SK-N-SH (cell line): Measurements from ENCODE around the gene MCF2L. TPM values are rescaled to one million over a fixed set of nuclear protein-coding genes. Genes with fewer than 3 reads are reported as not detected.

Source experiments
- CTCF ChIA-PET: fragments of 300-600, 350-600 bp; formaldehyde crosslinking; extraction: SDS; loops from one replicate; lab custom pipeline; 2021; lab: Yijun Ruan, JAX
- POLR2A ChIA-PET: fragments of 350-600 bp; sonication (Branson Sonifier 250); formaldehyde crosslinking; extraction: SDS; loops from one replicate; lab custom pipeline; 2020; ENCODE audit warnings: antibody characterized with exemption, inconsistent platforms; lab: Yijun Ruan, JAX
- DNase-seq: peaks from one replicate; pipeline ENCODE4 v3.0.0; 2012
- H2AFZ ChIP-seq: fragments of 200-600 bp; sonication (generic); 2 replicates; pipeline ENCODE4 v1.8.1; 2016; ENCODE audit warnings: antibody characterized with exemption, mild to moderate bottlenecking, low read depth
- H3F3A ChIP-seq: fragments of 200-600 bp; sonication (generic); replicated peaks from 2 replicates; pipeline ENCODE3; 2016; ENCODE audit warnings: antibody characterized with exemption, mild to moderate bottlenecking; ENCODE audit not compliant: insufficient read depth
- H3K27ac ChIP-seq, 2 experiments: fragments of 200-500 bp in 1 of 2; fragments of 200-600 bp in 1 of 2; sonication (Bioruptor generic) in 1 of 2; sonication (generic), shearing (Covaris generic) in 1 of 2; 2 replicates each; pipeline versions ENCODE4 v1.5.1 to v1.6.1; 2014 to 2016; ENCODE audit warnings: low read depth in 2 of 2, inconsistent platforms in 1 of 2, low read length in 1 of 2, mild to moderate bottlenecking in 1 of 2, mixed read lengths in 1 of 2
- H3K27me3 ChIP-seq: fragments of 200-600 bp; sonication (generic), shearing (Covaris generic); 2 replicates; pipeline ENCODE4 v1.6.1; 2016; ENCODE audit warnings: mixed run types; ENCODE audit not compliant: insufficient read depth
- H3K36me3 ChIP-seq, 2 experiments: fragments of 200-500 bp in 1 of 2; fragments of 200-600 bp in 1 of 2; sonication (Bioruptor generic) in 1 of 2; sonication (generic) in 1 of 2; replicated peaks in 1 of 2; 2 replicates each; pipeline versions ENCODE3 to v1.5.1; 2014 to 2016; ENCODE audit warnings: low read length in 1 of 2, mild to moderate bottlenecking in 1 of 2; ENCODE audit not compliant: insufficient read depth in 2 of 2, control insufficient read depth in 1 of 2
- H3K4me1 ChIP-seq, 2 experiments: fragments of 200-500 bp in 1 of 2; fragments of 200-600 bp in 1 of 2; sonication (Bioruptor generic) in 1 of 2; sonication (generic), shearing (Covaris generic) in 1 of 2; 2 replicates each; pipeline versions ENCODE4 v1.5.1 to v1.6.1; 2014 to 2016; ENCODE audit warnings: low read depth in 1 of 2, low read length in 1 of 2, mixed run types in 1 of 2; ENCODE audit not compliant: insufficient read depth in 2 of 2, control insufficient read depth in 1 of 2
- H3K4me2 ChIP-seq: fragments of 200-600 bp; sonication (generic), shearing (Covaris generic); 2 replicates; pipeline ENCODE4 v1.6.1; 2017; ENCODE audit warnings: mixed run types
- H3K4me3 ChIP-seq, 2 experiments: fragments of 200-500 bp in 1 of 2; fragments of 200-600 bp in 1 of 2; sonication (Bioruptor generic) in 1 of 2; sonication (generic), shearing (Covaris generic) in 1 of 2; 2 replicates each; pipeline versions ENCODE4 v1.5.1 to v1.8.1; 2014 to 2016; ENCODE audit warnings: low read depth in 2 of 2, inconsistent platforms in 1 of 2, low read length in 1 of 2, mild to moderate bottlenecking in 1 of 2, mixed read lengths in 1 of 2, moderate library complexity in 1 of 2
- H3K79me2 ChIP-seq: fragments of 200-600 bp; sonication (generic); 2 replicates; pipeline ENCODE4 v1.8.1; 2017; ENCODE audit warnings: mild to moderate bottlenecking; ENCODE audit not compliant: insufficient read depth
- H3K9ac ChIP-seq: fragments of 200-600 bp; sonication (generic); 2 replicates; pipeline ENCODE4 v1.6.1; 2017; ENCODE audit warnings: mixed run types
- H3K9me2 ChIP-seq: fragments of 200-600 bp; sonication (generic); 2 replicates; pipeline ENCODE4 v1.6.1; 2017; ENCODE audit warnings: mixed run types
- H3K9me3 ChIP-seq: fragments of 200-600 bp; sonication (generic); 2 replicates; pipeline ENCODE4 v1.6.1; 2017; ENCODE audit warnings: mixed run types, mild to moderate bottlenecking, moderate library complexity
- H4K20me1 ChIP-seq: fragments of 200-600 bp; sonication (generic); 2 replicates; pipeline ENCODE4 v1.6.1; 2017; ENCODE audit warnings: mild to moderate bottlenecking, mixed run types; ENCODE audit not compliant: insufficient read depth
- CHD2 ChIP-seq: fragments of 150-350 bp; IDR thresholded peaks from 2 replicates; pipeline ENCODE4 v1.6.1; 2018; ENCODE audit warnings: low read length; ENCODE audit not compliant: partially characterized antibody
- ELF1 ChIP-seq: IDR thresholded peaks from 2 replicates; pipeline ENCODE4 v1.4.0; 2012
- EZH2phosphoT487 ChIP-seq: fragments of 200-600 bp; sonication (generic); IDR thresholded peaks from 2 replicates; pipeline ENCODE4 v1.6.1; 2017; ENCODE audit warnings: low read depth, mixed run types, mild to moderate bottlenecking, antibody characterized with exemption, moderate library complexity, borderline replicate concordance
- JUND ChIP-seq: IDR thresholded peaks from 2 replicates; pipeline ENCODE4 v1.4.0; 2012
- MEF2A ChIP-seq: IDR thresholded peaks from 2 replicates; pipeline ENCODE4 v1.4.0; 2012; ENCODE audit warnings: low read depth, borderline replicate concordance
- MXI1 ChIP-seq: IDR thresholded peaks from 2 replicates; pipeline ENCODE4 v1.6.1; 2012; ENCODE audit warnings: mild to moderate bottlenecking, low read depth, low read length, improper control_type of control experiment
- PBX3 ChIP-seq: IDR thresholded peaks from 2 replicates; pipeline ENCODE4; 2012
- REST ChIP-seq: IDR thresholded peaks from 2 replicates; pipeline ENCODE4 v1.6.1; 2012; ENCODE audit warnings: mild to moderate bottlenecking, low read depth, low read length, moderate library complexity
- RFX5 ChIP-seq: IDR thresholded peaks from 2 replicates; pipeline ENCODE4 v1.6.1; 2012; ENCODE audit warnings: mild to moderate bottlenecking, improper control_type of control experiment, low read length
- RXRA ChIP-seq: IDR thresholded peaks from 2 replicates; pipeline ENCODE4 v1.4.0; 2012; ENCODE audit warnings: low read depth, mild to moderate bottlenecking, borderline replicate concordance
- SIN3A ChIP-seq: IDR thresholded peaks from 2 replicates; pipeline ENCODE4 v1.6.1; 2012; ENCODE audit warnings: low read depth, mild to moderate bottlenecking, low read length, moderate library complexity, borderline replicate concordance
- TAF1 ChIP-seq: IDR thresholded peaks from 2 replicates; pipeline ENCODE4 v1.6.1; 2012; ENCODE audit warnings: low read depth, mild to moderate bottlenecking, low read length, moderate library complexity, borderline replicate concordance
- TCF12 ChIP-seq: IDR thresholded peaks from 2 replicates; pipeline ENCODE4 v1.4.0; 2012
- TEAD4 ChIP-seq: IDR thresholded peaks from 2 replicates; pipeline ENCODE4 v1.4.0; 2012; ENCODE audit warnings: mild to moderate bottlenecking, borderline replicate concordance; ENCODE audit not compliant: insufficient read depth
- YY1 ChIP-seq: IDR thresholded peaks from 2 replicates; pipeline ENCODE4 v1.4.0; 2012; ENCODE audit warnings: low read depth, mild to moderate bottlenecking
- WGBS: methylation state at CpG from one replicate; pipeline ENCODE4 v1.1.6; 2017; ENCODE audit warnings: low lambda C conversion rate; 5-methylcytosine and 5-hydroxymethylcytosine counted together
- polyA plus RNA-seq, 3 experiments: library from polyadenylated mRNA; depleted of rRNA; stranded (reverse); fragments of >200 nt; gene quantifications; 2 replicates each; pipeline ENCODE4 v1.2.3, GENCODE V29; 2012
- TF ChIP-seq, protein P1 (sequence below): fragments of 150-350 bp; IDR thresholded peaks from 2 replicates; pipeline ENCODE4 v1.6.1; 2017; ENCODE audit warnings: antibody characterized with exemption, low read length, low read depth, borderline replicate concordance
- TF ChIP-seq, protein P2 (sequence below): fragments of 150-350 bp; IDR thresholded peaks from 2 replicates; pipeline ENCODE4 v1.6.1; 2016; ENCODE audit warnings: mild to moderate bottlenecking, low read depth, low read length
- TF ChIP-seq, protein P3 (sequence below): IDR thresholded peaks from 2 replicates; pipeline ENCODE4 v1.4.0; 2012; ENCODE audit warnings: low read depth, borderline replicate concordance

Gene MCF2L
- polyA plus RNA-seq, 1 of the 3 experiments (the other 2 are of a cell fraction): 0.56 TPM

DNA sequence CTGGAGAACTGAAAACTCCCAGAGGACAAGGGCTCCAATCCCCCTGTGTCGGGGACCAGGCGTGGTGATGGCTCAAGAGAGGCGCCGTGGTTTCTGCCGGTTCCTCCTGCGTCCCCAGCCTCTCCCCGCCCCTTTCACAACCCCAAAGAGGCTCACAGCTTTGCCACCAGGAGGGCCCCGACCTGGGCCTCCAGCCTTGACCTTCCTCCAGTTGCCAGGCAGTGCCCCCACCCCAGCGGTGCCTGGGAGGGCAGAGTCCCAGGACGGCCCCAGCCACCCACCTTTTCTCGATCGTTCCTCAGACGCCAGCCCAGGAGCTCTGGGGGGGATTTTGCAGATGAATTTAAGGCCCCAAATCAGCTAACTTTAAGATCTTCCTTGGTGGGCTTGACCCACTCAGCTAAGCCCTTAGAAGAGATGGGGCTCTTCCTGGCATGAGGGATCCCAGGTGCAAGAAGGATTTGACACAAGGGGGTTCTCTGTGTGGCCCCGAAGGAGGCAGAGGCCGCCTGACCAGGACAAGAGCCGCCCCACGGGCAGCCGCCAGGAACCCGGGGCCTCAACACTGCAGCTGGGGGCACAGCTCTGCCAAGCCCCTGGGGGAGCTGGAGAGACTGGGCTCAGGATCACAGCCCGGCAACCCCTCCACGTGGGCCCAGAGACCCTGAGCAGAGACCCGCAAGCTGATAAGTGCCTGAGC is 47.0 kb downstream of the MCF2L start:
- DNase-seq: no peak
- H3K36me3 ChIP-seq: no peaks in the 10 kb centered on the region
- CTCF ChIA-PET: interaction anchor here (2.4 kb wide), 1 partner anchor 12 kb away, joined by 14 read pairs; no protein-coding TSS in a partner anchor
- no peak overlapping the region for H3K4me2 ChIP-seq
- 72% methylated on average over 11 of the region's 22 CpGs for WGBS
- H3K9me2 ChIP-seq: no peaks in the 10 kb centered on the region
- TF ChIP-seq PBX3 (no peak), RFX5 (no peak), RXRA (no peak), TCF12 (no peak)
- POLR2A ChIA-PET: no interaction called here
- H3K79me2 ChIP-seq: no peaks in the 10 kb centered on the region
- H3F3A ChIP-seq: no peaks in the 10 kb centered on the region
- no peaks in the 10 kb centered on the region for H3K9me3 ChIP-seq
- no peaks in the 10 kb centered on the region for H4K20me1 ChIP-seq
- peaks cover 0 to 10% of the 10 kb centered on the region in 2 experiments; a peak in 1 of 4 replicates for H3K4me1 ChIP-seq
- no peak overlapping the region for H3K27ac ChIP-seq
- no peak overlapping the region for H3K4me3 ChIP-seq
- H3K27me3 ChIP-seq: no peaks in the 10 kb centered on the region
- no peak overlapping the region for H2AFZ ChIP-seq
- no peak overlapping the region for H3K9ac ChIP-seq

GRCh38 chr13:113016526-113017295 is 47.7 kb downstream of the MCF2L start:
- Histone ChIP-seq H3K4me1 (peaks cover 0 to 10% of the 10 kb centered on the region in 2 experiments; a peak in 1 of 4 replicates), H3K79me2 (no peaks in the 10 kb centered on the region), H3K36me3 (no peaks in the 10 kb centered on the region), H3K9ac (no peak overlapping the region), H2AFZ (no peak overlapping the region), H3K27me3 (no peaks in the 10 kb centered on the region), H4K20me1 (no peaks in the 10 kb centered on the region), H3K9me3 (no peaks in the 10 kb centered on the region), H3K27ac (no peak overlapping the region), H3K9me2 (no peaks in the 10 kb centered on the region), H3K4me2 (no peak overlapping the region), H3K4me3 (no peak overlapping the region), H3F3A (no peaks in the 10 kb centered on the region)
- ChIA-PET POLR2A (no interaction called here), CTCF (interaction anchor here (2.4 kb wide), 1 partner anchor 12 kb away, joined by 14 read pairs; no protein-coding TSS in a partner anchor)
- DNase-seq: no peak
- WGBS: 75% methylated on average over 18 of the region's 41 CpGs
- TF ChIP-seq SIN3A: no peak
- no peak for TF ChIP-seq TAF1
- TF ChIP-seq, protein P1, sequence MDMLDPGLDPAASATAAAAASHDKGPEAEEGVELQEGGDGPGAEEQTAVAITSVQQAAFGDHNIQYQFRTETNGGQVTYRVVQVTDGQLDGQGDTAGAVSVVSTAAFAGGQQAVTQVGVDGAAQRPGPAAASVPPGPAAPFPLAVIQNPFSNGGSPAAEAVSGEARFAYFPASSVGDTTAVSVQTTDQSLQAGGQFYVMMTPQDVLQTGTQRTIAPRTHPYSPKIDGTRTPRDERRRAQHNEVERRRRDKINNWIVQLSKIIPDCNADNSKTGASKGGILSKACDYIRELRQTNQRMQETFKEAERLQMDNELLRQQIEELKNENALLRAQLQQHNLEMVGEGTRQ: no peak
- no peak for TF ChIP-seq CHD2
- TF ChIP-seq MXI1: no peak
- no peak for TF ChIP-seq REST
- no peak for TF ChIP-seq EZH2phosphoT487
- TF ChIP-seq ELF1: no peak
- no peak for TF ChIP-seq JUND
- no peak for TF ChIP-seq MEF2A
- TF ChIP-seq, protein P2, sequence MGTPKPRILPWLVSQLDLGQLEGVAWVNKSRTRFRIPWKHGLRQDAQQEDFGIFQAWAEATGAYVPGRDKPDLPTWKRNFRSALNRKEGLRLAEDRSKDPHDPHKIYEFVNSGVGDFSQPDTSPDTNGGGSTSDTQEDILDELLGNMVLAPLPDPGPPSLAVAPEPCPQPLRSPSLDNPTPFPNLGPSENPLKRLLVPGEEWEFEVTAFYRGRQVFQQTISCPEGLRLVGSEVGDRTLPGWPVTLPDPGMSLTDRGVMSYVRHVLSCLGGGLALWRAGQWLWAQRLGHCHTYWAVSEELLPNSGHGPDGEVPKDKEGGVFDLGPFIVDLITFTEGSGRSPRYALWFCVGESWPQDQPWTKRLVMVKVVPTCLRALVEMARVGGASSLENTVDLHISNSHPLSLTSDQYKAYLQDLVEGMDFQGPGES: no peak
- TF ChIP-seq TEAD4: no peak
- TF ChIP-seq, protein P3, sequence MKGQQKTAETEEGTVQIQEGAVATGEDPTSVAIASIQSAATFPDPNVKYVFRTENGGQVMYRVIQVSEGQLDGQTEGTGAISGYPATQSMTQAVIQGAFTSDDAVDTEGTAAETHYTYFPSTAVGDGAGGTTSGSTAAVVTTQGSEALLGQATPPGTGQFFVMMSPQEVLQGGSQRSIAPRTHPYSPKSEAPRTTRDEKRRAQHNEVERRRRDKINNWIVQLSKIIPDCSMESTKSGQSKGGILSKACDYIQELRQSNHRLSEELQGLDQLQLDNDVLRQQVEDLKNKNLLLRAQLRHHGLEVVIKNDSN: no peak
- no peak for TF ChIP-seq YY1
